Epithelial cell of alveolus of lung (primary cell): Measurements from ENCODE around the gene MYOG. TPM values are rescaled to one million over a fixed set of nuclear protein-coding genes. Genes with fewer than 3 reads are reported as not detected.

Experiments
- total RNA-seq: library from RNA; depleted of rRNA; stranded (reverse); fragments of >200 nt; gene quantifications from 2 replicates; pipeline ENCODE4 v1.2.1, GENCODE V29; 2015

Gene MYOG
- 22.8 TPM in 1 of 2 replicates, not detected in the other for total RNA-seq

DNA sequence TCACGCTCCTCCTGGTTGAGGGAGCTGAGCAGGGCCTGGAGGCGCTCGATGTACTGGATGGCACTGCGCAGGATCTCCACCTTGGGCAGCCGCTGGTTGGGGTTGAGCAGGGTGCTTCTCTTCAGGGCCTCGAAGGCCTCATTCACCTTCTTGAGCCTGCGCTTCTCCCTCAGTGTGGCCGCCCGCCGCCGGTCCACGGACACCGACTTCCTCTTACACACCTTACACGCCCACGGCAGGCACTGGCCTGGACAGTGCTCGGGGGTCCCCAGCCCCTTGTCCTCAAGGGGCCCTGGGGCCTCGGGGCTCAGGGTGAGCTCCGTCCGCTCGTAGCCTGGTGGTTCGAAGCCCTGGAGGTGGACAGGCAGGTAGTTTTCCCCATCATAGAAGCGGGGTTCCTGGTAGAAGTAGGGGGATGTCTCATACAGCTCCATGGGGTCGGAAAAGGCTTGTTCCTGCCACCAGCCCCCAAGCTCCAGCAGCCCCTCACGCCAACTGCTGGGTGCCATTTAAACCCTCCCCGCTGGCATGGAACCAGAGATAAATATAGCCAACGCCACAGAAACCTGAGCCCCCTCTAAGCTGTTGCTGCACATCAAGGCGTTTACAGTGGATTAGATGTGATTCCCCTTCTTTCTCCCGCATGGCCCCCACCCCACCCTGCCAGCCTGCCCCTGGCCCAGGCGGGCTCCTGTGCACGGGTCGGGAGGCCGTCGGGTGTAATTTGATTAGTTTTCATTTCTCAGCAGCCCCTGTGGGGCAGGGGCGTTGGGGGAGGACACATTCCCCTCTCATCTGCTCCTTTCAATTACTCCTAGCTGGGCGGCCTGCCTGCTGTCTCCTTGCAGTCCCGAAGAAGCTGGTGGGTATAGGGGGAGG, at the start of gene MYOG:
Gene MYOG, minus strand, starts transcription at position 485 of the 879 bp plus-strand sequence. Its CDS starts 51 bp downstream, at position 434.

DNA sequence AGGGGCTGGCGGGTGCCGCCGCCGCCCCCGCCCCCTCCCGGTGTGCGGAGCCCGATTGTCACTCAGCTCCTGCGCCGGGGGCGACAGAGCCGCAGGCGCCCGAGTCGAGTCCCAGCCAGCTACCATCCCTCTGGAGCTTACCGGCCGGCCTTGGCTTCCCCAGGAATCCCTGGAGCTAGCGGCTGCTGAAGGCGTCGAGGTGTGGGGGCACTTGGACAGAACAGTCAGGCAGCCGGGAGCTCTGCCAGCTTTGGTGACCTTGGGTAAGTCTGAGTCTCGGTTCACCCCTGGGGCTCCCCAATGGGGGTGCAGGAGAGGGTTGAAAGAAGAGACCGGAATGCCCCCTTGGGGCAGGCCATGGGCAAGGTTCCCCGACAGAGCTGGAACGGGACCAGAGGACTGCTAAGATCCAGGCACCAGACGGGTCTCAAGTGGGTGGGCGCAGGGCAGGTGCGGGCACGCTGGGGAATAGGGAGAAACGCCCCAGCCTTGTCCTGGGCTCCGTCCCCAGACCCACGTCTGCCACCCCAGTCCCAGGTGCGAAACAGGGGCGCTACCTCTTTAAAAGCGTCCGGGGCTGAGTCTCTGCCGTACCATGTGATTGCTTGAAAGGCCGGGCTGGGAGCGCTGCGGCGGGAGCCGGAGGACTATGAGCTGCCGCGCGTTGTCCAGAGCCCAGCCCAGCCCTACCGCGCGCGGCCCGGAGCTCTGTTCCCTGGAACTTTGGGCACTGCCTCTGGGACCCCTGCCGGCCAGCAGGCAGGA, 42.0 kb upstream of the MYOG start, which contains the start of gene ADORA1:
Gene ADORA1, plus strand, starts transcription at position 61 of the 765 bp plus-strand sequence. CDS start 1,116 bp downstream, outside the sequence.

Other genes with a start within 250 kb of the MYOG start
- 4.2 and 5.9 TPM in 2 replicates for gene RABIF, start 196.9 kb downstream of the MYOG start, total RNA-seq
- gene KLHL12, start 158.8 kb downstream of the MYOG start, total RNA-seq: 18.6 and 21.6 TPM in 2 replicates
- gene ADIPOR1, start 127.7 kb downstream of the MYOG start, total RNA-seq: 60.5 and 64.0 TPM in 2 replicates
- 26.9 and 36.4 TPM in 2 replicates for gene CYB5R1, start 118.8 kb downstream of the MYOG start, total RNA-seq
- gene TMEM183A, start 78.6 kb downstream of the MYOG start, total RNA-seq: 48.2 and 71.4 TPM in 2 replicates
- 0.65 and 12.5 TPM in 2 replicates for gene PPFIA4, start 59.5 kb downstream of the MYOG start, total RNA-seq
- gene ADORA1, start 41.7 kb upstream of the MYOG start, total RNA-seq: 0.48 and 0.52 TPM in 2 replicates
- 8.5 TPM in 1 of 2 replicates, not detected in the other for gene MYBPH, start 89.8 kb upstream of the MYOG start, total RNA-seq
- gene CHI3L1, start 100.7 kb upstream of the MYOG start, total RNA-seq: 1.8 TPM in 1 of 2 replicates, not detected in the other
- gene CHIT1, start 143.7 kb upstream of the MYOG start, total RNA-seq: not detected in 2 replicates
- gene BTG2, start 219.5 kb upstream of the MYOG start, total RNA-seq: 10.2 and 11.0 TPM in 2 replicates